Right lung (tissue), 5 donors: ENCODE data around the gene TSPAN9. TPM values are rescaled to one million over a fixed set of nuclear protein-coding genes. Genes with fewer than 3 reads are reported as not detected.
A peak's percentile ranks its signal among the peaks of the same experiment; 100 is the strongest.

Experiments
- DNase-seq, 2 donors: peaks; one replicate each; pipeline ENCODE4 v3.0.0-alpha.2; 2013
- polyA plus RNA-seq, 5 donors: library from polyadenylated mRNA; unstranded; fragments of 120-200 nt; gene quantifications; one replicate each; pipeline versions ENCODE4 v1.2.1 to v1.2.3, GENCODE V29; 2013; ENCODE audit warnings: inconsistent platforms in 1 of 5, low replicate concordance in 1 of 5; ENCODE audit not compliant: insufficient read length in 5 of 5, insufficient read depth in 1 of 5

The TSPAN9 gene
- polyA plus RNA-seq, 5 donors, result 81.2 to 102 (median 91.2) TPM

- peak; percentile 81 to 91 for DNase-seq
These were observed 20.1 kb downstream of the TSPAN9 start for GRCh38 chr12:3097186-3097804.

GRCh38 chr12:3097836-3098235, 20.7 kb downstream of the TSPAN9 start:
- no peak for DNase-seq

- DNase-seq, result no peak
These were observed 21.3 kb downstream of the TSPAN9 start for GRCh38 chr12:3098436-3098835.

- no peak for DNase-seq
These were observed 22.0 kb downstream of the TSPAN9 start for GRCh38 chr12:3099146-3099545.

- no peak for DNase-seq
These were observed 24.3 kb downstream of the TSPAN9 start for GRCh38 chr12:3101309-3102024.

- no peak for DNase-seq
These were observed 25.7 kb downstream of the TSPAN9 start for GRCh38 chr12:3102771-3103410.

- no peak for DNase-seq
These were observed 26.6 kb downstream of the TSPAN9 start for GRCh38 chr12:3103806-3104205.

GRCh38 chr12:3105690-3106479, 28.7 kb downstream of the TSPAN9 start:
- DNase-seq, result no peak

GRCh38 chr12:3106579-3106978, 29.4 kb downstream of the TSPAN9 start:
- DNase-seq, result no peak

- no peak for DNase-seq
These were observed 29.9 kb downstream of the TSPAN9 start for GRCh38 chr12:3107071-3107583.

- DNase-seq, result no peak
These were observed 30.8 kb downstream of the TSPAN9 start for GRCh38 chr12:3107954-3108353.

- DNase-seq, result no peak
These were observed 33.4 kb downstream of the TSPAN9 start for GRCh38 chr12:3110578-3110977.

- no peak for DNase-seq
These were observed 36.6 kb downstream of the TSPAN9 start for GRCh38 chr12:3113671-3114325.

GRCh38 chr12:3114671-3115070, 37.5 kb downstream of the TSPAN9 start:
- DNase-seq, result no peak

GRCh38 chr12:3115078-3115477, 37.9 kb downstream of the TSPAN9 start:
- no peak for DNase-seq

- no peak for DNase-seq
These were observed 39.1 kb downstream of the TSPAN9 start for GRCh38 chr12:3116106-3116844.

- no peak for DNase-seq
These were observed 40.0 kb downstream of the TSPAN9 start for GRCh38 chr12:3117144-3117581.

- no peak for DNase-seq
These were observed 40.4 kb downstream of the TSPAN9 start for GRCh38 chr12:3117591-3118015.

- no peak for DNase-seq
These were observed 42.1 kb downstream of the TSPAN9 start for GRCh38 chr12:3119192-3119755.
